HS-5 (cell line): Measurements from ENCODE around the gene ARHGAP10.

Source experiments
- DNase-seq: peaks from one replicate; pipeline ENCODE4 v3.0.0-alpha.2; 2012; ENCODE audit warnings: low read depth

ARHGAP10 gene

GRCh38 chr4:147828331-147828905, 96.5 kb downstream of the ARHGAP10 start:
- DNase-seq = peak; percentile 53

GRCh38 chr4:147829401-147830101, 97.7 kb downstream of the ARHGAP10 start:
- no peak for DNase-seq

- no peak for DNase-seq
Observed at GRCh38 chr4:147830102-147830463, 98.2 kb downstream of the ARHGAP10 start.

- peak; percentile 61 for DNase-seq
Observed at GRCh38 chr4:147830987-147831386, 99.1 kb downstream of the ARHGAP10 start.

- peak; percentile 84 for DNase-seq
Observed at GRCh38 chr4:147831551-147832171, 99.8 kb downstream of the ARHGAP10 start.

GRCh38 chr4:147833254-147833653, 101.4 kb downstream of the ARHGAP10 start:
- no peak for DNase-seq

- DNase-seq = no peak
Observed at GRCh38 chr4:147833741-147834140, 101.9 kb downstream of the ARHGAP10 start.

- no peak for DNase-seq
Observed at GRCh38 chr4:147834480-147834879, 102.6 kb downstream of the ARHGAP10 start.

- no peak for DNase-seq
Observed at GRCh38 chr4:147836807-147837206, 104.9 kb downstream of the ARHGAP10 start.

- no peak for DNase-seq
Observed at GRCh38 chr4:147837435-147837834, 105.5 kb downstream of the ARHGAP10 start.

GRCh38 chr4:147837854-147838253, 106.0 kb downstream of the ARHGAP10 start:
- DNase-seq = no peak

- no peak for DNase-seq
Observed at GRCh38 chr4:147839200-147839599, 107.3 kb downstream of the ARHGAP10 start.

GRCh38 chr4:147839663-147840062, 107.8 kb downstream of the ARHGAP10 start:
- DNase-seq = no peak

GRCh38 chr4:147840838-147841738, 109.2 kb downstream of the ARHGAP10 start:
- no peak for DNase-seq

GRCh38 chr4:147842573-147842972, 110.7 kb downstream of the ARHGAP10 start:
- peak; percentile 19 for DNase-seq

GRCh38 chr4:147843162-147843561, 111.3 kb downstream of the ARHGAP10 start:
- DNase-seq = no peak

GRCh38 chr4:147844781-147845180, 112.9 kb downstream of the ARHGAP10 start:
- no peak for DNase-seq

- DNase-seq = no peak
Observed at GRCh38 chr4:147846318-147847155, 114.6 kb downstream of the ARHGAP10 start.

- no peak for DNase-seq
Observed at GRCh38 chr4:147847751-147848590, 116.1 kb downstream of the ARHGAP10 start.

GRCh38 chr4:147848634-147849033, 116.7 kb downstream of the ARHGAP10 start:
- no peak for DNase-seq

- no peak for DNase-seq
Observed at GRCh38 chr4:147851135-147851534, 119.2 kb downstream of the ARHGAP10 start.
